HuH-7 (cell line): ENCODE data around the gene ADAMTSL5.
"Not testable (repeated sequence)": the region's sequence is repeated elsewhere in the genome, so short reads cannot be mapped to it uniquely, and the experiment has no call there.

ENCODE experiments used
- DNase-seq: peaks from one replicate; pipeline ENCODE4 v3.0.0; 2011; ENCODE audit warnings: low spot score

The ADAMTSL5 gene

GRCh38 chr19:1529430-1529816, 16.6 kb upstream of the ADAMTSL5 start:
- DNase-seq, result no peak

GRCh38 chr19:1528596-1529429, 16.0 kb upstream of the ADAMTSL5 start:
- no peak for DNase-seq

DNA sequence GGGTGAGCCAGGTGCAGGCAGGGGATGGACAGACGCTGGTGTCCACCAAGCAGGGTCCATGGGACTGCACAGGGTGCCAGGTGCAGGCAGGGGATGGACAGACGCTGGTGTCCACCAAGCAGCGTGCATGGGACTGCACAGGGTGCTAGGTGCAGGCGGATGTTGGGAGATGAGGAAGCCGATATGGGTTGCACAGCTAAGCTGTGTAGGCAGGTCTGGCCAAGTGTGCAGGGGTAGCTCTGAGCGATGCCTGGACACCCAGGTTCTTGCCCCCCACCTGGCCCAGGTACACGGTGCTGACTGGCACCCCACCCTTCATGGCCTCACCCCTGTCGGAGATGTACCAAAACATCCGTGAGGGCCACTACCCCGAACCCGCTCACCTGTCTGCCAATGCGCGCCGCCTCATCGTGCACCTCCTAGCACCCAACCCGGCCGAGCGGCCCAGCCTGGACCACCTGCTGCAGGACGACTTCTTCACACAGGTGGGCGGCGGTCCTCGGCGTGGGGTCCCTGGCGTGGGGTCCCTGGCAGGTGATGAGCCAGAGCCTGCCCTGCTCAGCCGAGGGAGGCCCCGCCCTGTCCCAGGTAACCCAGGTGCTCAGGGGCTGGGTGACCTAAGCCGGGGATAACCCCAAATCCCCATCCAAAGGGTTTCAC, 15.0 kb upstream of the ADAMTSL5 start:
- no peak for DNase-seq

DNA sequence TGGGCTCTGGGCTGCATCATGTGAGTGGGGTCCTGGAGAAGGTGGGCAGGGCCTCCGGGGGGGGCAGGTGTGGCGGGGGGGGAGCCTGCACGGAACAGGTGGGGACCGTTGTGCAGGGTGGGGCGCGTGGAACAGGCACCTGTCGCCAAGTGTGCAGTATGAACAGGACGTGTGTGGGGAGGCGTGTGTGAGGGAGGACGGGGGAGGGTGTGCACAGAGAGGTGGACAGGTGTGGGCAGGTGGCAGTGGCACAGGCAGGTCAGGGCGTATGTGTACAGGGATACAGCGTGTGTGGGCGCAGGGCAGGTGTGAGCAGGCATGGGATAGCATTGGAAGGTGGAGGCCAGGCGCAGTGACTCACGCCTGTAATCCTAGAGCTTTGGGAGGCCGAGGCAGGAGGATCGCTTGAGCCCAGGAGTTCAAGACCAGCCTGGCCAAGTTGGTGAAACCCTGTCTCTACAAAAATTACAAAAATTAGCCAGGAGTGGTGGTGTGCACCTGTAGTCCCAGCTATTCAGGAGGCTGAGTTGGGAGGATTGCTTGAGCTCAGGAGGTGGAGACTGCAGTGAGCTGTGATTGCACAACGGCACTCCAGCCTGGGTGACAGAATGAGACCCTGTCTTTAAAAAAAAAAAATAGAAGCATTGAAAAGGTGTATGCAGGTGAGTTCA, 14.3 kb upstream of the ADAMTSL5 start:
- DNase-seq, result no peak

- DNase-seq, result no peak
These were observed 13.4 kb upstream of the ADAMTSL5 start for GRCh38 chr19:1526066-1526778.

DNA sequence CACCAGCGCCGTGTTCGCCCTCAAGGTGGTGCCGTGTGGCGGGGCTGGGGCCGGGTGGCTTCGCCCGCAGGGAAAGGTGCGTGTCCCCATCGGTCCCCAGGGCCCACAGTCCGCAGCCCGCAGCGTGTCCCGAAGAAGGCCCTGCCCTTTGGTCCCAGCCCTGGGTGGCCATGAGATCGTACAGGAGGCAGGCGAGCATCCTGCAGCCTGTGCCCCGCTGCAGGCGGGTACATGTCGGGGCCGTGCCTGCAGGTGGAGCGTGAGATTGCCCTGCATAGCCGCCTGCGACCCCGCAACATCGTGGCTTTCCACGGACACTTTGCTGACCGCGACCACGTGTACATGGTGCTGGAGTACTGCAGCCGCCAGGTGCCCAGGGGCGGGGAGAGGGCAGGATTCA, 12.5 kb upstream of the ADAMTSL5 start:
- no peak for DNase-seq

- no peak for DNase-seq
These were observed 12.1 kb upstream of the ADAMTSL5 start for GRCh38 chr19:1524972-1525325.

DNA sequence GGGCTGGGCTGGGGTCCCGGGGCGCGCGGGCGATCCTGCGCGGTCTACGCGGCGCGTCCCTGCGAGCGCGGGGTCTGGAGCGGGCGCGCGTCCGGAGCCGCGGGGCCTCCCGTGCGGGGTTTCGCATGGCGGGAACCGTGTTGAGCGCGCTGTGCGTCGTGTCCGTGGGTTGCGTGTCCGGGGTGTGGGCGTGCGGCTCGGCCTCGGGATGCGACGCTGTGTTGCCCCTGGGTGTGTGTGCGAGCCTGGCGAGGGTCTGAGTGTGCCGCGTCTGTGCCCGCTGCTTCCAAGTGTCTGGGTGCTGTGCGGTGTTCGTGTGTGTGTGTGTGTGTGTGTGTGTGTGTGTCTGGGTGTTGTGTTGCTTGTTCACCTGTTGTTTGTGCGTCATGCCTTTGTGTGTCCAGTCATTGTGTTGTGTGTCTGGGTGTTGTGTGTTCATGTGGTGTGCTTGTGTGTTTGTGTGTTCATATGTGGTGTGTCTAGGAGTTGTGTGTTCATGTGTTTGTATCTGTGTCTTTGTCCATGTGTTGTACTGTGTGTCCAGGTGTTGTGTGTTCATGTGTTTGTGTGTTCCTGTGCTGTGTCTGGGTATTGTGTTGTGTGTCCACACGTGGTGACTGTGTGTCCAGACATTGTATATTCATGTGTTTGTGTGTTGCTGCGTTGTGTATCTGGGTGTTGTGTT, 11.6 kb upstream of the ADAMTSL5 start:
- no peak for DNase-seq

DNA sequence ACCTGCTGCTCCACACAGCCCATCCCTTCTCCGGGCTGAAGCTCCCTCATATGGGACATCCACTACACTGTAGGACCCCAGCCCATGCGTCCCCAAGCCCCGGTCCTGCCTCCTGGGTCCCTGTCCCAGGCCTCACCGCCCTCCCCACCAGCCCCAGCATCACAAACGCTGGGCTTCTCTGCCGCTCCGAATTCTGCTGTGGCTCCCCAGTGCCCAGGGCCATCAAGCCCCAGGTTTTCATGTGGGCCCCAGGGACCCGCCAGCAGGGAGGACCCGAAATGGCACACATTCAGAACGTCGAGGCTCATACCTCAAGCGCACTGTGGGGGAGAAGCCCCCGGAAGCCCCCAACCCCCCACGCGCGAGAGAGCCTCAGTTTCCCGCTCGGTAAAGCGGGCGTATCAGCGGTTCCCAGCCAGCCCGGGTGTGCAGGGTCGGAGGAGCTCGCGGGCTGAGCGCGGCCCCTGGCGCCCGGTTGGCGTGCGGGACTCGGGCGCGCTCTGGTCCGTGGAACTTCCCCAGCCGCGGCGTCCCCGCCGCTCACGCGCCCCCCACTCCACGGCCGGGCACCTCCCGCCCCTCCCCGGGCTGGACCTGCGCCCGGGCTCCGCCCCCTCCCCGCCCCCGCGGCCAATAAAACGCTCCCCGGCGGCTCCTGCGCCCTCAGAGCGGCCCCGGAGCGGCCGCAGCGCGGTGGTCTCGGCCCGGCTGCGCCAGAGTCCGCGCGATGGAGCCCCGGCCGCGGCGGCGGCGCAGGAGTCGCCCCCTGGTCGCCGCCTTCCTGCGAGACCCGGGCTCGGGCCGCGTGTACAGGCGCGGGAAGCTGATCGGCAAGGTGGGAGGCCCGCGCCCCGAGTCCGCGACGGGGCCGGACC, 10.8 kb upstream of the ADAMTSL5 start, which contains the start of gene PLK5:
TSS of gene PLK5 (plus strand) at position 666 of the 875 bp plus-strand sequence. CDS start 2,920 bp downstream, outside the sequence.
- no peak for DNase-seq

- no peak for DNase-seq
These were observed 10.0 kb upstream of the ADAMTSL5 start for GRCh38 chr19:1522838-1523237.

DNA sequence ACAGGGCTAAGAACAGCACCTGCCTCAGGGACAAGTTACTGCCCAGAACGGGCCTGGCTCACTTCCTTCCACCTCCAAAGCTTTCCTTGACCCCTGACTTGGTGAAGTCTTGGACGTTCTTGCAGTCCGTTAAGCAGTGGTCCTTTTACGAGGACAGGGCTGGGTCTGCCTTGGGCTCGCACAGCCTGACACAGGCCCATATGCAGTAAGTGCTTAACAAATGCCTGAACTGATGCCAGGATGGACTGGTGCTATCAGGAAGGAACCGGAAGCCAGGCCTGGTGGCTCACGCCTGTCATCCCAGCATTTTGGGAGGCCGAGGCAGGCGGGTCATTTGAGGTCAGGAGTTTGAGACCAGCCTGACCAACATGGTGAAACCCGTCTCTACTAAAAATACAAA, 9.2 kb upstream of the ADAMTSL5 start:
- DNase-seq, result no peak

GRCh38 chr19:1521636-1522035, 8.8 kb upstream of the ADAMTSL5 start:
- no peak for DNase-seq

DNA sequence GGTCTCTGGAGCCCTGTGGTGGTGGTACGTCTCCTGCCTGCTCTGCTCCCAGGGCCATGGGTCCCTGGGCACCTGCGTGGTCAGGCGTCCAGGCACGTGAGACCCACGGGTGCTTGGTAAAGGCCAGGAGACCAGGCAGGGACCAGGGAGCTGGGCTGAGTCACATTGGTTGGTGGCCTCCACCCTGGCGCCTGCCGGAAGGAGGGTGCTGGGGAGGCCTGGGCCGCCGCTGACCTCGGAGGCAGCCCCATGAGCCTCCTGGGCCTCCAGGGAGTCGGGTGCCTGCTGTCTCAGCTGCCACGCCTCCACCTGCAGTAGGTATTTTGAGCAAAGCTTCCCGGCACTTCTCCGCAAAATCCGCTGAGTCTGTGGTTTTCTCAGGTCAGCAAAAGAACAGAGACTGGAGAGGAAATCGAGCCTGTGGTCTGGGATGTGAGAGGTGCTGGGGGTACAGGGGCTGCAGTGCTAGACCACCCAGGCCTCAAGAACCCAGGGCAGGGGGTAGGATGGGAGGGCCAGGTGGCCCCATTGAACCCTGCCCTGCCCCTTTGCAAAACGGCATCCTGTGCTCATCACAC, 7.5 kb upstream of the ADAMTSL5 start:
- no peak for DNase-seq

- DNase-seq, result not testable (repeated sequence)
These were observed 7.0 kb upstream of the ADAMTSL5 start for GRCh38 chr19:1519802-1520201.

GRCh38 chr19:1518471-1518870, 5.7 kb upstream of the ADAMTSL5 start:
- no peak for DNase-seq

DNA sequence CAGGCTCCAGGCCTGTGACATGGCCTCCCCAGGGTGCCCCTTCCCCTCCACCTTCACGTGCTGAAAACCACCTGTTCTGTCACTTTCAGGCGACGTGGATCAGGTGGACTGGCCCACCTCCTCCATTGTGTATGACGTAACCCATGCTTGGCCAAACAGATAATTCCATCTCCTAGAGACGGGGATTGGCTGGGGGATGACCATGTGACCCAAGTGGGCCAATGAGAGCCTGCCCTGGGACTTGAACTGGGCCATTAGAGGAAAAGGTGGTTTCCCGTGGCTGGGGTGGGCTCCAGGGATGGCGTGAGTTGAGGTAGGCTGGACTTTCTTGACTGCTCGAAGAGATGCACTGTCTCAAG, 3.6 kb upstream of the ADAMTSL5 start:
- no peak for DNase-seq

- DNase-seq, result no peak
These were observed 2.3 kb upstream of the ADAMTSL5 start for GRCh38 chr19:1514986-1515721.

DNA sequence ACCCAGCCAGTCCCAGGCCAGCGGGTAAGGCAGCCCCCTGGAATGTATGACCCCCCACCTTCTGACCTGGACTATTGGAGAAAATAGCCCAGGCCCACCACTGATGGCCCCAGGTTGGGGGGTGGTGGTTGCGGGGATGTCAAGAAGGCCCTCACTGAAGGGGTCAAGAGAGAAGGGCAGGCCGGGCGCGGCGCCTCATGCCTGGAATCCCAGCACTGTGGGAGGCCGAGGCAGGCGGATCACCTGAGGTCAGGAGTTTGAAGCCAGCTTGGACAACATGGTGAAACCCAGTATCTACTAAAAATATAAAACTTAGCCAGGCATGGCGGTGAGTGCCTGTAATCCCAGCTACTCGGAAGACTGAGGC, 1.5 kb upstream of the ADAMTSL5 start:
- DNase-seq, result no peak

DNA sequence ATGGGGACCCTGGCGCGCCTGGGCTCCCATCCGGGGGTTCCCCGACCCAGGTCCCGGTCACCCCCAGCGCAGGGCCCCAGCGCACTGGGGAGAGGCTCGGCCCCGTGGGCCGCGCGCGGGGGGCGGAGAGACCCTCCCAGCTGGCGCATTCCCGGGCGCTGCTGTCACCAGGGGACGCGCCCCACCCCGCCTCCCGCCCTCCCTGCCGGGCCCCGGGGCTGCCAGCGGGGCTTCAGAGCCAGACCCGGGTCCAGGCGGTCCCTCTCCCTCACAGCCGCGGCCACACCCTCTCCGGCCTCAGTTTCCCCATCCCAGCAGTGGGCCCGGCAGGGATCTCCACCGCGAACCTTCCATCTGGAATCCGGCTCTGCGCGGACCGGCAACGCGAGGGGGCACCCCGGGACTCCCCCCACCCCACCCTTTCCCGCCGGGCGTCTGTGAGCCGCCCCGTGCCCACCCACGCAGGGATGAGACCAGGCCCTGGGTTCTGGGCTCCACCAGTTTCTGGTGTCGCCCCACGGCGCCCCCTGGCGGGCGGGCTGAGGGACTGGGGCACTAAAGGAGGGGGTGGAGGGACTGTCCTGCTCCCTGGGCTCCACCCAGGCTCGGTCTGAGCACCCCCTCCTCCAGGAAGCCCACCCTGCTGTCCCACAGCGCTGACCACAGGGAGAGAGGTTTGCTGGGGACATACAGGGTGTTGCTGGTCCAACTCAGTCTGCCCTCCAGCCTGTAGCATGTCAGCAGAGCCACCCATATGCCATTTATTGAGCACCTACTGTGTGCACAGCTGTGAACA, 878 bp upstream of the ADAMTSL5 start:
- peak; percentile 74 for DNase-seq
